OCI-LY3 (cell line): ENCODE measurements around the gene DDX18.

Source experiments
- H2AFZ ChIP-seq: fragments of 200-600, 300-600 bp; shearing (Covaris generic); 2 replicates; pipeline ENCODE4 v1.6.0; 2014; ENCODE audit warnings: antibody characterized with exemption, low read depth, low read length
- H3K27ac ChIP-seq: fragments of 200-600, 300-600 bp; sonication (generic); 2 replicates; pipeline ENCODE4 v1.5.1; 2014; ENCODE audit warnings: mild to moderate bottlenecking, low read length, moderate library complexity, mixed read lengths
- H3K27me3 ChIP-seq: fragments of 200-600, 300-600 bp; sonication (generic); 2 replicates; pipeline ENCODE4 v1.6.1; 2014; ENCODE audit warnings: low read depth, low read length, mixed read lengths
- H3K36me3 ChIP-seq: fragments of 200-600, 300-600 bp; sonication (generic); replicated peaks from 2 replicates; pipeline ENCODE3; 2014; ENCODE audit warnings: low read depth, low read length, mixed read lengths
- H3K4me1 ChIP-seq: fragments of 300-600, 200-600 bp; sonication (generic); 2 replicates; pipeline ENCODE4 v1.6.1; 2014; ENCODE audit warnings: low read length, mixed read lengths
- H3K4me2 ChIP-seq: fragments of 200-600, 300-600 bp; sonication (generic); 2 replicates; pipeline ENCODE4 v1.6.1; 2014; ENCODE audit warnings: low read length, mixed read lengths
- H3K4me3 ChIP-seq: fragments of 300-600, 200-600 bp; sonication (generic); 2 replicates; pipeline ENCODE4 v1.5.1; 2014; ENCODE audit warnings: antibody characterized with exemption, mild to moderate bottlenecking, low read length, moderate library complexity
- H3K79me2 ChIP-seq: fragments of 300-600, 200-600 bp; shearing (Covaris generic); 2 replicates; pipeline ENCODE4 v1.6.1; 2014; ENCODE audit warnings: mild to moderate bottlenecking, low read length, mixed read lengths
- H3K9ac ChIP-seq: fragments of 300-600, 200-600 bp; shearing (Covaris generic); 2 replicates; pipeline ENCODE4 v1.6.0; 2014; ENCODE audit warnings: mild to moderate bottlenecking, low read length, moderate library complexity
- H3K9me3 ChIP-seq: fragments of 200-600, 300-600 bp; shearing (Covaris generic); 2 replicates; pipeline ENCODE4 v1.6.1; 2014; ENCODE audit warnings: low read length, mixed read lengths; ENCODE audit not compliant: insufficient read depth
- H4K20me1 ChIP-seq: fragments of 200-600, 300-600 bp; sonication (generic); 2 replicates; pipeline ENCODE4 v1.6.1; 2016; ENCODE audit warnings: low read length, mixed read lengths; ENCODE audit not compliant: insufficient read depth
- EZH2phosphoT487 ChIP-seq: fragments of 200-600 bp; shearing (Covaris generic); IDR thresholded peaks from 2 replicates; pipeline ENCODE4 v1.6.1; 2018; ENCODE audit warnings: antibody characterized with exemption, mixed run types, low read depth
- TF ChIP-seq, protein P1 (sequence below): fragments of 200-600, 300-600 bp; sonication (generic); IDR thresholded peaks from 2 replicates; pipeline ENCODE4 v1.5.1; 2014; ENCODE audit warnings: antibody characterized with exemption, low read length, low read depth

The DDX18 gene

DNA sequence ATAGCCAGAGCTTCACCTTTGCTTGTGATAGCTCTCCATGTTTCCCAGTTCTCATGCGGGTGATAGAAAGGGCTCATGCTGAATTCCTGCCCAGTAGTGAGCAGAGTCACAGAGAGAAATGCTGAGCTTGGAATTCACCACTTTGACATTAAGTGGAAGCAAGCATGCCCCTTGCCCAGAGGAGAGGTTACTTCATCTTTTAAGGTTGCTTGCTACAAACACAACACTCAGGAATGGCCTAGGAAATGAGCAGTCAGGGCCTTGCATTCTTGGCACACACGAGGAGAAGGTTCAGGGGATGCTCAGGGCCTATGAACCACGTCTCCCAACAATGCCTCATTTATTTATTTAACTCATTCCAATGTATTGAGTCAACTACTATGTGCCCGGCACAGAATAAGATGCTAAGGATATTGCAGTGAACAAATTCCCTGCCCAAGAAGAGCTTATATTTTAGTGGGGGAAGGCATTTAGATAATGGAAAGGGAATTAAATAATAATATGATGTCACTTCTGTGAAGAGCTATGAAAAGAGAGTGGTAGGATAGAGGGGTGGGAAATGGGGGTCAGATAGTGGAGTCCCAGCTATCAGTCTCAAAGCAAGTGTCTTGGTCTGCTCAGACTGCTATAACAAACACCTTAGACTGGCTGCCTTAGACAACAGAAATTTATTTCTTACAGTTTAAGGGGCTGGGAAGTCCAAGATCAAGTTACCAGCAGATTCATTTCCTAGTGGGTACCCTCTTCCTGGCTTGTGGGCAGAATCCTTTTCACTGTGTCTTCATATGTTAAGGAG is 42.1 kb downstream of the DDX18 start:
- TF ChIP-seq, protein P1, sequence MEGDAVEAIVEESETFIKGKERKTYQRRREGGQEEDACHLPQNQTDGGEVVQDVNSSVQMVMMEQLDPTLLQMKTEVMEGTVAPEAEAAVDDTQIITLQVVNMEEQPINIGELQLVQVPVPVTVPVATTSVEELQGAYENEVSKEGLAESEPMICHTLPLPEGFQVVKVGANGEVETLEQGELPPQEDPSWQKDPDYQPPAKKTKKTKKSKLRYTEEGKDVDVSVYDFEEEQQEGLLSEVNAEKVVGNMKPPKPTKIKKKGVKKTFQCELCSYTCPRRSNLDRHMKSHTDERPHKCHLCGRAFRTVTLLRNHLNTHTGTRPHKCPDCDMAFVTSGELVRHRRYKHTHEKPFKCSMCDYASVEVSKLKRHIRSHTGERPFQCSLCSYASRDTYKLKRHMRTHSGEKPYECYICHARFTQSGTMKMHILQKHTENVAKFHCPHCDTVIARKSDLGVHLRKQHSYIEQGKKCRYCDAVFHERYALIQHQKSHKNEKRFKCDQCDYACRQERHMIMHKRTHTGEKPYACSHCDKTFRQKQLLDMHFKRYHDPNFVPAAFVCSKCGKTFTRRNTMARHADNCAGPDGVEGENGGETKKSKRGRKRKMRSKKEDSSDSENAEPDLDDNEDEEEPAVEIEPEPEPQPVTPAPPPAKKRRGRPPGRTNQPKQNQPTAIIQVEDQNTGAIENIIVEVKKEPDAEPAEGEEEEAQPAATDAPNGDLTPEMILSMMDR, result no peak
- no peak for TF ChIP-seq EZH2phosphoT487
- H3K36me3 ChIP-seq, result no peaks in the 10 kb centered on the region
- H4K20me1 ChIP-seq, result no peaks in the 10 kb centered on the region
- no peak overlapping the region for H3K4me3 ChIP-seq
- no peaks in the 10 kb centered on the region for H3K27me3 ChIP-seq
- no peak overlapping the region for H3K9ac ChIP-seq
- H3K79me2 ChIP-seq, result no peaks in the 10 kb centered on the region
- no peaks in the 10 kb centered on the region for H3K9me3 ChIP-seq
- H3K4me1 ChIP-seq, result no peaks in the 10 kb centered on the region
- H2AFZ ChIP-seq, result no peak overlapping the region
- H3K27ac ChIP-seq, result no peak overlapping the region
- H3K4me2 ChIP-seq, result no peak overlapping the region

DNA sequence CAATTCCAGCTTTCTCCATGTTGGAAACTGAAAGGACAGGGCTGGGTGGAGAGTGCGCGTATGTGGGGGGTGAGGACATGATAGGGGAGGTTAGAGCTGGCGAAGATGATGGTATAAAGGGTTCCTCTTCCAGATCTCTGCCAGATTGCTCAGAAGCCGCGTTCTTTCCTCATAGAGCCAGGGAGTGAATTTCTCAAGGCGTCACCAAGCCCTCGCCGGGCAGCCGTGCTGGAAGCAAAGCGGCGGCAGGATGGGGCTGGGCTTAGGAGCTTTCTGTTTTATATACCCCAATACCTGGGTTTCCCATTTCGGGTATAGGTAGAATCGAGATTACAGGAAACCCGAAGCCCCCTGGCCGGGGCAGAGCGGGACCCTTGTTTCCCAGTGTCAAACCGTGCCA is 43.8 kb downstream of the DDX18 start:
- Histone ChIP-seq H3K36me3 (no peaks in the 10 kb centered on the region), H3K9me3 (no peaks in the 10 kb centered on the region), H3K27ac (no peak overlapping the region), H3K79me2 (no peaks in the 10 kb centered on the region), H3K27me3 (no peaks in the 10 kb centered on the region), H4K20me1 (no peaks in the 10 kb centered on the region), H3K4me2 (no peak overlapping the region), H2AFZ (no peak overlapping the region), H3K4me1 (no peaks in the 10 kb centered on the region), H3K4me3 (no peak overlapping the region), H3K9ac (no peak overlapping the region)
- TF ChIP-seq, protein P1, result no peak
- no peak for TF ChIP-seq EZH2phosphoT487

DNA sequence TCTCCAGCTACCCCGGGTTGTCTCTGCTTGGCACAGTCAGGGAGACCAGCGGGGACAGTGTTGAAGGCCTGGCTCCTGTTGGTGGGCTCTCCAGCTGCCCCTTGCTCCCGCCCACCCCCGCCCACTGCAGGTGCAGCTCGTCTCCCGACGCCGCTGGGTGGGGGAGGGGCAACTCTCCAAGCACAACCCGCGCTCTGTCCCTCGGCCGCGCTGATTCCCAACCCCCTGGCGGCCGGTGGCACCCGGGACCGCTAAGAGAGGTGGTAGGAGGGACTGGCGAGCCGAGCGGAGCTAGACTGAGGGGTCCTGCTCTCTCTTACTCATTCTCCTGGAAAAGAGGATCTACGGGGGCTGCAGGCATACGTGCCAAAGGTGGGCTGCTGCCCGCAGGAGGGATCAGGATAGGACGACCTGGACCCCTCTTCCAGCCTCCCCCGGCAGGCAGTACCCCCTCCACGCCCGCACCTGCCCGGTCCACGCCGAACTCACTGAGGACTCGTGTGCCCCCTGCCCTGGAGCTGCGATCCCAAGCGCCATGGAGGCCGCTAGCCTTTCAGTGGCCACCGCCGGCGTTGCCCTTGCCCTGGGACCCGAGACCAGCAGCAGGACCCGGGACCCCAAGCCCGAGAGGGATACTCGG is 44.5 kb downstream of the DDX18 start:
- no peak overlapping the region for H3K4me2 ChIP-seq

DNA sequence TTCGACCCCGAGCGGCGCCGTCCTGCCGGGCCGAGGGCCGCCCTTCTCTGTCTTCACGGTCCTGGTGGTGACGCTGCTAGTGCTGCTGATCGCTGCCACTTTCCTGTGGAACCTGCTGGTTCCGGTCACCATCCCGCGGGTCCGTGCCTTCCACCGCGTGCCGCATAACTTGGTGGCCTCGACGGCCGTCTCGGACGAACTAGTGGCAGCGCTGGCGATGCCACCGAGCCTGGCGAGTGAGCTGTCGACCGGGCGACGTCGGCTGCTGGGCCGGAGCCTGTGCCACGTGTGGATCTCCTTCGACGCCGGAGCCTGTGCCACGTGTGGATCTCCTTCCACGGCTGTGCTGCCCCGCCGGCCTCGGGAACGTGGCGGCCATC is 45.0 kb downstream of the DDX18 start:
- Histone ChIP-seq H2AFZ (no peak overlapping the region), H3K79me2 (no peaks in the 10 kb centered on the region), H4K20me1 (no peaks in the 10 kb centered on the region), H3K27me3 (no peaks in the 10 kb centered on the region), H3K4me3 (no peak overlapping the region), H3K4me1 (no peaks in the 10 kb centered on the region), H3K9me3 (no peaks in the 10 kb centered on the region), H3K27ac (no peak overlapping the region), H3K4me2 (no peak overlapping the region), H3K36me3 (no peaks in the 10 kb centered on the region), H3K9ac (no peak overlapping the region)
- no peak for TF ChIP-seq EZH2phosphoT487

More for the DNA sequence above, 44.5 kb downstream of the DDX18 start:
- Histone ChIP-seq H3K27ac (no peak overlapping the region), H3K9me3 (no peaks in the 10 kb centered on the region), H4K20me1 (no peaks in the 10 kb centered on the region), H3K27me3 (no peaks in the 10 kb centered on the region), H3K4me1 (no peaks in the 10 kb centered on the region), H3K36me3 (no peaks in the 10 kb centered on the region), H2AFZ (no peak overlapping the region), H3K79me2 (no peaks in the 10 kb centered on the region), H3K9ac (no peak overlapping the region), H3K4me3 (no peak overlapping the region)
- TF ChIP-seq, protein P1, result no peak
- TF ChIP-seq EZH2phosphoT487, result no peak
